PC-9 (cell line): ENCODE measurements around the gene DRD4. TPM values are rescaled to one million over a fixed set of nuclear protein-coding genes. Genes with fewer than 3 reads are reported as not detected.

ENCODE experiments used
- Bru-seq: library from RNA; stranded (reverse); fragments of 400-500 nt; gene quantifications from one replicate; lab custom pipeline; 2021; lab: Mats Ljungman, UMichigan
- BruChase-seq, 2 experiments: library from RNA; stranded (reverse); fragments of 400-500 nt; gene quantifications; one replicate each; lab custom pipeline; 2021; lab: Mats Ljungman, UMichigan
- BruUV-seq: library from RNA; stranded (reverse); fragments of 400-500 nt; replicated peaks from 2 replicates; lab custom pipeline; 2021; lab: Mats Ljungman, UMichigan
- CTCF ChIA-PET: fragments of 300-600 bp; sonication (Branson Sonifier 250); formaldehyde crosslinking; loops from one replicate; lab custom pipeline; 2022; ENCODE audit warnings: antibody characterized with exemption; lab: Charles Lee
- POLR2A ChIA-PET: fragments of 300-600 bp; sonication (Branson Sonifier 250); formaldehyde crosslinking; loops from one replicate; lab custom pipeline; 2022; ENCODE audit warnings: antibody characterized with exemption; ENCODE audit not compliant: unreplicated experiment; lab: Charles Lee
- DNase-seq, 2 experiments: peaks; one replicate each; pipeline versions ENCODE4 v3.0.0 to v3.0.0-alpha.2; 2015 to 2022; ENCODE audit warnings: mixed read lengths in 1 of 2
- H2AFZ ChIP-seq: fragments of 200-600 bp; sonication (generic); 2 replicates; pipeline ENCODE4 v1.8.1; 2017; ENCODE audit warnings: antibody characterized with exemption
- H3F3A ChIP-seq: fragments of 200-600 bp; sonication (generic); 2 replicates; pipeline ENCODE4 v1.8.1; 2017; ENCODE audit warnings: antibody characterized with exemption, mild to moderate bottlenecking, low read depth; ENCODE audit not compliant: insufficient read depth
- H3K27ac ChIP-seq: fragments of 200-600 bp; sonication (generic); 2 replicates; pipeline ENCODE4 v1.6.1; 2016; ENCODE audit warnings: mixed run types
- H3K27me3 ChIP-seq: fragments of 200-600 bp; sonication (generic); 2 replicates; pipeline ENCODE4 v1.6.1; 2016; ENCODE audit warnings: low read depth, mixed run types; ENCODE audit not compliant: insufficient read depth
- H3K36me3 ChIP-seq: fragments of 200-600 bp; sonication (generic); 2 replicates; pipeline ENCODE4 v1.6.1; 2016; ENCODE audit warnings: low read depth, mixed run types
- H3K4me1 ChIP-seq: fragments of 200-600 bp; sonication (generic); replicated peaks from 2 replicates; pipeline ENCODE4 v1.6.1; 2016; ENCODE audit warnings: mixed run types; ENCODE audit not compliant: insufficient read depth
- H3K4me2 ChIP-seq: fragments of 200-600 bp; sonication (generic); 2 replicates; pipeline ENCODE4 v1.6.1; 2017; ENCODE audit warnings: mixed run types
- H3K4me3 ChIP-seq: fragments of 200-600 bp; sonication (generic); 2 replicates; pipeline ENCODE4 v1.6.1; 2016; ENCODE audit warnings: mixed run types
- H3K79me2 ChIP-seq: fragments of 200-600 bp; sonication (generic); 2 replicates; pipeline ENCODE4 v1.6.1; 2017; ENCODE audit warnings: low read depth, mixed run types
- H3K9me2 ChIP-seq: fragments of 200-600 bp; sonication (generic); 2 replicates; pipeline ENCODE4 v1.8.1; 2017; ENCODE audit warnings: mild to moderate bottlenecking; ENCODE audit not compliant: insufficient read depth
- H3K9me3 ChIP-seq: fragments of 200-600 bp; sonication (generic); 2 replicates; pipeline ENCODE4 v1.8.1; 2016; ENCODE audit warnings: low read depth; ENCODE audit not compliant: insufficient read depth
- H4K20me1 ChIP-seq: fragments of 200-600 bp; sonication (generic); 2 replicates; pipeline ENCODE4 v1.8.1; 2017; ENCODE audit not compliant: insufficient read depth
- EZH2 ChIP-seq: fragments of 200-600 bp; sonication (generic); IDR thresholded peaks from 2 replicates; pipeline ENCODE4 v1.8.0; 2017; ENCODE audit warnings: antibody characterized with exemption, low read depth
- intact Hi-C: fragments of 100-400 bp; cut with micrococcal nuclease; formaldehyde crosslinking; loops from one replicate; pipeline ENCODE4 v1.10.0; 2022; ENCODE audit not compliant: unreplicated experiment
- long read RNA-seq: library from polyadenylated mRNA; stranded (forward); transcript quantifications from one replicate; pipeline ENCODE4 v2.0.0, GENCODE V29; 2022
- total RNA-seq: library from RNA; stranded (reverse); gene quantifications from 2 replicates; pipeline ENCODE4 v1.2.3, GENCODE V29; 2021
- TF ChIP-seq, protein P1 (sequence below): fragments of 200-600 bp; sonication (generic); conservative IDR thresholded peaks from 2 replicates; pipeline ENCODE4 v1.6.1; 2017; ENCODE audit warnings: mixed run types, antibody characterized with exemption, mild to moderate bottlenecking, moderate library complexity

The DRD4 gene
- 0.35 and 1.4 TPM in 2 replicates for total RNA-seq
- Bru-seq, nascent RNA: percentile 38 among the genes with signal in this experiment
- percentile 51 among the genes with signal in this experiment for BruChase-seq, experiment 1, labeled RNA remaining after a 2-hour chase
- percentile 52 among the genes with signal in this experiment for BruChase-seq, experiment 2, labeled RNA remaining after a 6-hour chase
- long read RNA-seq: 0 reads

DNA sequence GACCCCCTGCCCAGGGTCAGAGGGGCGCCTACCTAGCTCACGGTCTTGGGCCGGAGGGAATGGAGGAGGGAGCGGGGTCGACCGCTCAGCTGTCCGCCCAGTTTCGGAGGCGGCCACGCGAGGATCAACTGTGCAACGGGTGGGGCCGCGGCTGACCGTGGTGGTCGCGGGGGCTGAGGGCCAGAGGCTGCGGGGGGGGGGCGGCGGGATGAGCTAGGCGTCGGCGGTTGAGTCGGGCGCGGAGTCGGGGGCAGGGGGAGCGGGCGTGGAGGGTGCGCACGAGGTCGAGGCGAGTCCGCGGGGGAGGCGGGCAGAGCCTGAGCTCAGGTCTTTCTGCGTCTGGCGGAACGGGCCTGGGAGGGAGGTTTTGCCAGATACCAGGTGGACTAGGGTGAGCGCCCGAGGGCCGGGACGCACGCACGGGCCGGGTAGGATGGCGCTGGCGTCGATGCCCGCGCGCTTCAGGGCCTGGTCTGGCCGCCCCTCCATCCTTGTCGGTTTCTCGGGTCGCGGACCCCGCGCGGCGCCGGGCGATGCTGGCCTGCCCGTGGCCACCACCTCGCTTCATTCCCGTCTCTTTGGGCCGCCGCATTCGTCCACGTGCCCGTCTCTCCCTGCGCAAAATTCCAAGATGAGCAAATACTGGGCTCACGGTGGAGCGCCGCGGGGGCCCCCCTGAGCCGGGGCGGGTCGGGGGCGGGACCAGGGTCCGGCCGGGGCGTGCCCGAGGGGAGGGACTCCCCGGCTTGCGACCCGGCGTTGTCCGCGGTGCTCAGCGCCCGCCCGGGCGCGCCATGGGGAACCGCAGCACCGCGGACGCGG lies at the start of gene DRD4:
DRD4 (plus strand) TSS at position 759 of the 822 bp plus-strand sequence; CDS start at position 795, 36 bp downstream.
- Histone ChIP-seq H3K9me3 (no peaks in the 10 kb centered on the region), H3K4me3 (no peak within 1 kb of the TSS), H2AFZ (no peak within 1 kb of the TSS), H3F3A (peaks cover 6% of the 10 kb centered on the region; the same call in 1 of the 2 replicates), H3K4me1 (no peaks in the 10 kb centered on the region), H3K79me2 (no peaks in the 10 kb centered on the region), H3K27ac (no peak within 1 kb of the TSS), H3K4me2 (no peak within 1 kb of the TSS), H4K20me1 (no peaks in the 10 kb centered on the region), H3K9me2 (no peaks in the 10 kb centered on the region), H3K36me3 (no peaks in the 10 kb centered on the region), H3K27me3 (no peaks in the 10 kb centered on the region)
- BruUV-seq: no TSS peak
- no peak for TF ChIP-seq EZH2
- TF ChIP-seq, protein P1, sequence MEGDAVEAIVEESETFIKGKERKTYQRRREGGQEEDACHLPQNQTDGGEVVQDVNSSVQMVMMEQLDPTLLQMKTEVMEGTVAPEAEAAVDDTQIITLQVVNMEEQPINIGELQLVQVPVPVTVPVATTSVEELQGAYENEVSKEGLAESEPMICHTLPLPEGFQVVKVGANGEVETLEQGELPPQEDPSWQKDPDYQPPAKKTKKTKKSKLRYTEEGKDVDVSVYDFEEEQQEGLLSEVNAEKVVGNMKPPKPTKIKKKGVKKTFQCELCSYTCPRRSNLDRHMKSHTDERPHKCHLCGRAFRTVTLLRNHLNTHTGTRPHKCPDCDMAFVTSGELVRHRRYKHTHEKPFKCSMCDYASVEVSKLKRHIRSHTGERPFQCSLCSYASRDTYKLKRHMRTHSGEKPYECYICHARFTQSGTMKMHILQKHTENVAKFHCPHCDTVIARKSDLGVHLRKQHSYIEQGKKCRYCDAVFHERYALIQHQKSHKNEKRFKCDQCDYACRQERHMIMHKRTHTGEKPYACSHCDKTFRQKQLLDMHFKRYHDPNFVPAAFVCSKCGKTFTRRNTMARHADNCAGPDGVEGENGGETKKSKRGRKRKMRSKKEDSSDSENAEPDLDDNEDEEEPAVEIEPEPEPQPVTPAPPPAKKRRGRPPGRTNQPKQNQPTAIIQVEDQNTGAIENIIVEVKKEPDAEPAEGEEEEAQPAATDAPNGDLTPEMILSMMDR: no peak
- intact Hi-C loops: no loop called here
- POLR2A ChIA-PET: no interaction called here
- CTCF ChIA-PET: no interaction called here
- DNase-seq: no peak

GRCh38 chr11:587546-587945 lies 49.5 kb upstream of the DRD4 start:
- Histone ChIP-seq H3F3A (no peaks in the 10 kb centered on the region; the same call in 1 of the 2 replicates), H3K4me3 (no peak overlapping the region), H4K20me1 (peaks cover 6% of the 10 kb centered on the region; the same call in 1 of the 2 replicates), H3K36me3 (no peaks in the 10 kb centered on the region), H3K4me2 (no peak overlapping the region), H3K27ac (no peak overlapping the region), H3K4me1 (no peaks in the 10 kb centered on the region), H3K9me2 (no peaks in the 10 kb centered on the region), H3K27me3 (no peaks in the 10 kb centered on the region), H2AFZ (no peak overlapping the region), H3K9me3 (no peaks in the 10 kb centered on the region), H3K79me2 (no peaks in the 10 kb centered on the region)
- no TSS peak for BruUV-seq
- intact Hi-C loops: no loop called here
- POLR2A ChIA-PET: no interaction called here
- CTCF ChIA-PET: no interaction called here
- DNase-seq: no peak
- TF ChIP-seq, protein P1: no peak
- no peak for TF ChIP-seq EZH2

DNA sequence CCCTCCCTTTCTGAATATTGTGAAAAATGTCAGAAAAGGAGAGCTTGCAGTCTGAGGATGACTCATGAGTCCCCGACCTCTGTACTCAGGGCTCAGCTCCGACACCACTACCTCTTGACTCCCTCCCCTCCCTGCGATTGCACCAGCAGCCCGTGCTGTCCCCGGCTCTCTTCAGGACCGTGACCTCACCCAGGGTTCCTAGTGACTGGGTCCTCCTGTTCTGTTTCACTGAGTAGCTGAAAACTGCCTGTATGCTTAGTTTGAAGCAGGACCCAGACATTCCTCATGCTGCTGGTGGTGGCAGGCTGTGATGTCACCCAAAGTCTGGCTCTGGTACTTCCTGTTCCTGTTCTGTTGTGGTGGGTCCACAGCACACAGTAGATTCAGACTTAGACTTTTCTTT lies 49.1 kb upstream of the DRD4 start:
- DNase-seq: no peak
- Histone ChIP-seq H3K9me2 (no peaks in the 10 kb centered on the region), H2AFZ (no peak overlapping the region), H3K79me2 (no peaks in the 10 kb centered on the region), H3K9me3 (no peaks in the 10 kb centered on the region), H3K36me3 (no peaks in the 10 kb centered on the region), H3K4me2 (no peak overlapping the region), H3K27ac (no peak overlapping the region), H3K27me3 (no peaks in the 10 kb centered on the region), H4K20me1 (peaks cover 6% of the 10 kb centered on the region; the same call in 1 of the 2 replicates), H3F3A (no peaks in the 10 kb centered on the region; the same call in 1 of the 2 replicates), H3K4me3 (no peak overlapping the region), H3K4me1 (no peaks in the 10 kb centered on the region)
- CTCF ChIA-PET: no interaction called here
- TF ChIP-seq, protein P1: no peak
- no peak for TF ChIP-seq EZH2
- no TSS peak for BruUV-seq
- intact Hi-C loops: no loop called here
- POLR2A ChIA-PET: no interaction called here
